ENCODE results near the gene CACNB2. TPM values are rescaled to one million over a fixed set of nuclear protein-coding genes. Genes with fewer than 3 reads are reported as not detected.

Gene CACNB2
- total RNA-seq, 1 experiment from 2014 or later: 34.1 TPM

DNA sequence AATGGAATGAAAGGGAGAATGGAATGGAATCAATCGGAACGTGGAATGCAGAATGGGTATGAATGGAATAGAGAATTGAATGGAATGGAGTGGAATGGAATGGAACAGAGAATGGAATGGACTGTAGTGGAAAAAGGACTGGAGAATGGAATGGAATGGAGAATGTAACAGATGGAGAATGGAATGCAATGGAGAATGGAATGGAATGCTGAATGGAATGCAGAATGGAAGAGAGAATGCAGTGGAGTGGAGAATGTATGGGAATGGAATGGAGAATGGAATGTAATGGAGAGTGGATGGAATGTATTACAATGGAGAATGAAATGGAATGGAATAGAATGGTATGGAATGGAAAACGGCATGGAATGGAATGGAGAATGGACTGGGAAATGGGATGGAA, 414.3 kb downstream of the CACNB2 start:
- no peak for TF ChIP-seq CTCF (conservative IDR thresholded peaks at IDR 0.05; ENCODE audit: low read depth, low read length)
- ChIA-PET CTCF (no interaction called here), POLR2A (ENCODE audit: low non-redundant PET) (no interaction called here)
- Histone ChIP-seq H3K9me3 (ENCODE audit: low read depth, low read length, poor library complexity, severe bottlenecking) (no peaks in the 10 kb centered on the region), H3K4me3 (ENCODE audit: low read depth, low read length, poor library complexity, severe bottlenecking) (no peak overlapping the region), H3K27ac (ENCODE audit: low read depth, low read length, poor library complexity, severe bottlenecking) (no peak overlapping the region), H3K27me3 (replicated peaks; ENCODE audit: insufficient read depth, low read depth, low read length, poor library complexity) (no peaks in the 10 kb centered on the region), H3K4me1 (ENCODE audit: insufficient read depth, low read length, poor library complexity, severe bottlenecking) (no peaks in the 10 kb centered on the region), H3K36me3 (ENCODE audit: insufficient read depth, low read length, poor library complexity, severe bottlenecking) (peaks cover 6% of the 10 kb centered on the region)
- no peak for DNase-seq (ENCODE audit: low spot score)
- no TSS peak for BruUV-seq (replicated peaks)
- intact Hi-C loops (cut with micrococcal nuclease; ENCODE audit: unreplicated experiment): no loop called here

- CTCF ChIA-PET: no interaction called here
- Histone ChIP-seq H3K4me3 (ENCODE audit: low read depth, low read length, poor library complexity, severe bottlenecking) (no peak overlapping the region), H3K9me3 (ENCODE audit: low read depth, low read length, poor library complexity, severe bottlenecking) (no peaks in the 10 kb centered on the region), H3K4me1 (ENCODE audit: insufficient read depth, low read length, poor library complexity, severe bottlenecking) (no peaks in the 10 kb centered on the region), H3K27me3 (replicated peaks; ENCODE audit: insufficient read depth, low read depth, low read length, poor library complexity) (no peaks in the 10 kb centered on the region), H3K36me3 (ENCODE audit: insufficient read depth, low read length, poor library complexity, severe bottlenecking) (peaks cover 2% of the 10 kb centered on the region), H3K27ac (ENCODE audit: low read depth, low read length, poor library complexity, severe bottlenecking) (no peak overlapping the region)
- DNase-seq (ENCODE audit: low spot score): no peak
- intact Hi-C loops (cut with micrococcal nuclease; ENCODE audit: unreplicated experiment): no loop called here
- no TSS peak for BruUV-seq (replicated peaks)
- POLR2A ChIA-PET (ENCODE audit: low non-redundant PET): no interaction called here
- no peak for TF ChIP-seq EZH2 (IDR thresholded peaks at IDR 0.05; ENCODE audit: borderline replicate concordance, low read depth, low read length, poor library complexity, severe bottlenecking)
- no peak for TF ChIP-seq CTCF (conservative IDR thresholded peaks at IDR 0.05; ENCODE audit: low read depth, low read length)
These were observed 416.4 kb downstream of the CACNB2 start for GRCh38 chr10:18556522-18557147.

- ChIA-PET POLR2A (ENCODE audit: low non-redundant PET) (no interaction called here), CTCF (no interaction called here)
- H3K27ac ChIP-seq (ENCODE audit: low read depth, low read length, poor library complexity, severe bottlenecking): no peak overlapping the region
- H3K36me3 ChIP-seq (ENCODE audit: insufficient read depth, low read length, poor library complexity, severe bottlenecking): no peaks in the 10 kb centered on the region
- no peaks in the 10 kb centered on the region for H3K9me3 ChIP-seq (ENCODE audit: low read depth, low read length, poor library complexity, severe bottlenecking)
- no peaks in the 10 kb centered on the region for H3K4me1 ChIP-seq (ENCODE audit: insufficient read depth, low read length, poor library complexity, severe bottlenecking)
- no peak for DNase-seq (ENCODE audit: low spot score)
- BruUV-seq (replicated peaks): no TSS peak
- intact Hi-C loops (cut with micrococcal nuclease; ENCODE audit: unreplicated experiment): no loop called here
- H3K4me3 ChIP-seq (ENCODE audit: low read depth, low read length, poor library complexity, severe bottlenecking): no peak overlapping the region
- TF ChIP-seq EZH2 (IDR thresholded peaks at IDR 0.05; ENCODE audit: borderline replicate concordance, low read depth, low read length, poor library complexity, severe bottlenecking) (no peak), CTCF (conservative IDR thresholded peaks at IDR 0.05; ENCODE audit: low read depth, low read length) (no peak)
- H3K27me3 ChIP-seq (replicated peaks; ENCODE audit: insufficient read depth, low read depth, low read length, poor library complexity): no peaks in the 10 kb centered on the region
These were observed 417.7 kb downstream of the CACNB2 start for GRCh38 chr10:18557960-18558359.
